ENCODE measurements around the gene MALRD1.

DNA sequence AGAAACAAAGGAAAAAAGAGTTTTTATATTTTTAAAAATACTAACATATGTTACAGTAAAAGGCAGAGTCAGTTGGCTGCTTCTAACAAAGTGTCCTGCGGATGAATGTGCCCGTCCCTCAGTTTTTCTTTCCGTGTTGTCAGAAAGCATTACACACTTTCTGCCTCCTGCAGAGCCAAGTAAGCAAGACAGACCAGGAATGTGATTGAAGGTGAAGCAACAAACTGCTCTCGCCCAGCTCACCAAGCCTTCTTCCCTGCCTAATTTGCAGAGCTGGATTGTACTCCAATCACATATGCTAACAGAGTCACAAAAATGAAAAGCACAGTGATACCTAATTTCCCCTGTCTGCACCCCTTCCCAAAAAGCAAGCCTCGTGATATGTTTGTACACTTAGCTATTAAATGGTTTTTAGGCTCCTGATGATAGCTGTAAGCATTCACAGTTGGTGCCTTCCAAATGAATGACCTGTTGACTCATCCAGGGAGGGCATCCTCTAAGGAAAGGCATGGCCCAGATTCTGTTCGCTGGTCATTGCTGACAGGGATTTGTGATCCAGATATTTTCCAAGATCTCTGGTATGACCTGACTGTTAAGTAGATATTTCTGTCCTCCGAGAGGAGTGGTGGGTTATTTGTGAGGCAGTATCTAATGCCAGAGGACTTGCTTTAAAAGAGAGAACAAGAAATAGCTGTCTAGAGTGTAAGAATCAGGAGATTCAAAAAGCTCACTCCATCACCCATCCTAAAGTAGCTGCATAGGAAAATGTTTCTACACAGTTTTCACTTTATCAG, 580.4 kb downstream of the MALRD1 start:
- TF ChIP-seq, protein P1, sequence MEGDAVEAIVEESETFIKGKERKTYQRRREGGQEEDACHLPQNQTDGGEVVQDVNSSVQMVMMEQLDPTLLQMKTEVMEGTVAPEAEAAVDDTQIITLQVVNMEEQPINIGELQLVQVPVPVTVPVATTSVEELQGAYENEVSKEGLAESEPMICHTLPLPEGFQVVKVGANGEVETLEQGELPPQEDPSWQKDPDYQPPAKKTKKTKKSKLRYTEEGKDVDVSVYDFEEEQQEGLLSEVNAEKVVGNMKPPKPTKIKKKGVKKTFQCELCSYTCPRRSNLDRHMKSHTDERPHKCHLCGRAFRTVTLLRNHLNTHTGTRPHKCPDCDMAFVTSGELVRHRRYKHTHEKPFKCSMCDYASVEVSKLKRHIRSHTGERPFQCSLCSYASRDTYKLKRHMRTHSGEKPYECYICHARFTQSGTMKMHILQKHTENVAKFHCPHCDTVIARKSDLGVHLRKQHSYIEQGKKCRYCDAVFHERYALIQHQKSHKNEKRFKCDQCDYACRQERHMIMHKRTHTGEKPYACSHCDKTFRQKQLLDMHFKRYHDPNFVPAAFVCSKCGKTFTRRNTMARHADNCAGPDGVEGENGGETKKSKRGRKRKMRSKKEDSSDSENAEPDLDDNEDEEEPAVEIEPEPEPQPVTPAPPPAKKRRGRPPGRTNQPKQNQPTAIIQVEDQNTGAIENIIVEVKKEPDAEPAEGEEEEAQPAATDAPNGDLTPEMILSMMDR (IDR thresholded peaks at IDR 0.05) = no peak
- TF ChIP-seq POLR2A (IDR thresholded peaks at IDR 0.05) = no peak
